Cardiac septum (tissue), 1 donor: ENCODE data around the gene FASN. TPM values are rescaled to one million over a fixed set of nuclear protein-coding genes. Genes with fewer than 3 reads are reported as not detected.

ENCODE experiments used
- DNase-seq: peaks from one replicate; pipeline ENCODE4 v3.0.0-alpha.2; 2020; ENCODE audit warnings: low spot score
- intact Hi-C: fragments of 100-400 bp; cut with DNase I; formaldehyde crosslinking; loops from one replicate; pipeline ENCODE4 v1.14.0; 2022
- total RNA-seq: library from RNA; stranded (reverse); fragmentation: NEBNext Ultra II Directional; extraction: Animal tissue kit (Norgen Biotek cat#: 25700); gene quantifications from one replicate; pipeline ENCODE4 v1.2.1, GENCODE V29; 2021
- donor health status: DM: no; HTN: no; CAD: no.

The FASN gene
- total RNA-seq, 1 donor from 2014 or later, result 22.9 TPM

GRCh38 chr17:82062076-82062983 is 35.7 kb downstream of the FASN start:
- DNase-seq, result no peak
- intact Hi-C loops, result no loop called here

- DNase-seq, result no peak
- intact Hi-C loops, result no loop called here
Measured at GRCh38 chr17:82061047-82061925, 36.8 kb downstream of the FASN start.

- no peak for DNase-seq
- intact Hi-C loops, result no loop called here
Measured at GRCh38 chr17:82060614-82061013, 37.4 kb downstream of the FASN start.

DNA sequence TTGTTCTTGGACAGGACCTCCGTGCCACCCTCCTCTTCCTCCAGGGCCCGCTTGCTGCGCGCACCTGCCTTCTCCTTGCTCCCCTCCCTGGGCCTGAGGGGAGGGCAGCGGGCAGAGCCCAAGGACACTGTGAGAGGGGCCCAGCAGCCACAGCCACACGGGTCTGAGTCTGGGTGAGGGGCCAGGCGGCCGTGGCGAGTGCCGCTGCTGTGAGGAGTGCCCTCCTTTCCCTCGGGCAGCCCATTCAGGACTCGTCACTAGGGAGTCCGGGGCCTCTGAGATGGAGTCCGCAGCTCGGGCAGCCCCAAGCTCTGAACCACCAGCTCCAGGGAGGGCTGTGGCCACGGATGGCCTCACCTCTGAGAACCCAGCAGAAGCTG is 38.0 kb downstream of the FASN start:
- no peak for DNase-seq
- intact Hi-C loops, result no loop called here

DNA sequence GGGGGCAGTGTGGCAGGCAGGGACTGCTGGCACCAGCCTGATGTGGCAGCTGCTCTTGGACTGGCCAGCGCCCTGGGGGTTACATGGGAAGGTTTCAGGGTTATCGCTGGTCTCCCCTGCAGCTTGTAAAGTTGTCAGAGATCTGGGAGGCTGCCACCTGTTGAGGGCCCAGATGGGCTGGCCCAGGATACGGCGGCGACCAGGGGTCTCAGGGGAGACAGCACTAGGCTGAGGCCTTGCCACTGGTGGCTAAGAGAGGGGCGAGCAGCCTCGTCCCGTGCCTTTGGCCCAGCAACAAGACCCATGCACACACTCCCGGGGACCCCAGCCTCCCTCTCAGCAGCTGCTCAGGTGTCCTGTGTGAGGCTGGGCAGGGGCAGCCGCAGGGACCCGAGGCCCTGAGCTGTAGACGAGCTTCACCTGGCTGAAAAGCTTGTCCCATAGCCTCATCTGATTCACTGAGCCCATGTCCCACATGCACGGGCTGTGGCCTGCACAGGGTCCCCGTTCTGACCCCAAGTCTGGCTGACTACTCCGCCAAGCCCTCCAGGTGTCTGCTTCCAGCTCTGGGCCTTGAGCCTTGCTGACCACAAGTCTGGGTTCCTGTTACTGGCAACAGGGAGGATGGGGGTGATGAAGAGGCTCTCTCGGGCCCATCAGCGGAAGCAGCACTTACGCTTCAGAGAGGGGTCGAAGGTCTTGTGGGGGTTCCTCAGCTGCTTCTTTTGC is 38.6 kb downstream of the FASN start:
- DNase-seq, result no peak
- intact Hi-C loops, result no loop called here

- no peak for DNase-seq
- intact Hi-C loops, result no loop called here
Measured at GRCh38 chr17:82058855-82059249, 39.2 kb downstream of the FASN start.

DNA sequence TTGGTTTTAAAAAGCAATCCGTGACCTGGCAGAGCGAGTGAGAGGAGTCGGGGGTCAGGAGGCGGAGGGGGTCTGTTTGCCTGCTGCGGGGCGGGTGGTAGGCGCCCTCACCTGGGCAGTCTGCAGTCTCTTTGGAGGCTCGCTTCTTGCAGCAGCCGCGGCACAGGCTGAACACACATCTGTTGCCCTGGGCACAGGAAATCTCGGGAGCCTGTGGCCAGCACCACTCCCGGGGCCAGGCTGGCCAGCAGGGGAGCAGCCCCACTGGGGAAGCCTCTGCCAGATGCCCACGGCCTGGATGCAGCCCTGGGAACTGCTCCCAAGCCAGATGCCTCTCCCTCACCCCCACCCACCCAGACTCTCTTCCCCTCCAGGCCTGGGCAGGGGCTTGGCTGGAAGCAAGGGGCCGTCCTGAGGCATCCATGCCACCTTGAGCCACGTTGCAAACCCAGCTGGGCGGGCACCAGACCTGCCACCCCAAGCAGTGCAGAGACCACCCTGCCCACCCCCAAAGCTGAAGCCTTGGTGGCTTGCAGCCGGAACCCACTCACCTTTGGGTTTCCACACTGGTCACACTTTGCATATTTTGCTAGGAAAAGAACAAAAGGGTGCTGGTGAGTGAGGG is 39.7 kb downstream of the FASN start:
- DNase-seq, result no peak
- intact Hi-C loops, result no loop called here

- DNase-seq, result no peak
- intact Hi-C loops, result no loop called here
Measured at GRCh38 chr17:82056729-82057621, 41.1 kb downstream of the FASN start.

GRCh38 chr17:82055965-82056728 is 41.9 kb downstream of the FASN start:
- intact Hi-C loops, result no loop called here
- no peak for DNase-seq

DNA sequence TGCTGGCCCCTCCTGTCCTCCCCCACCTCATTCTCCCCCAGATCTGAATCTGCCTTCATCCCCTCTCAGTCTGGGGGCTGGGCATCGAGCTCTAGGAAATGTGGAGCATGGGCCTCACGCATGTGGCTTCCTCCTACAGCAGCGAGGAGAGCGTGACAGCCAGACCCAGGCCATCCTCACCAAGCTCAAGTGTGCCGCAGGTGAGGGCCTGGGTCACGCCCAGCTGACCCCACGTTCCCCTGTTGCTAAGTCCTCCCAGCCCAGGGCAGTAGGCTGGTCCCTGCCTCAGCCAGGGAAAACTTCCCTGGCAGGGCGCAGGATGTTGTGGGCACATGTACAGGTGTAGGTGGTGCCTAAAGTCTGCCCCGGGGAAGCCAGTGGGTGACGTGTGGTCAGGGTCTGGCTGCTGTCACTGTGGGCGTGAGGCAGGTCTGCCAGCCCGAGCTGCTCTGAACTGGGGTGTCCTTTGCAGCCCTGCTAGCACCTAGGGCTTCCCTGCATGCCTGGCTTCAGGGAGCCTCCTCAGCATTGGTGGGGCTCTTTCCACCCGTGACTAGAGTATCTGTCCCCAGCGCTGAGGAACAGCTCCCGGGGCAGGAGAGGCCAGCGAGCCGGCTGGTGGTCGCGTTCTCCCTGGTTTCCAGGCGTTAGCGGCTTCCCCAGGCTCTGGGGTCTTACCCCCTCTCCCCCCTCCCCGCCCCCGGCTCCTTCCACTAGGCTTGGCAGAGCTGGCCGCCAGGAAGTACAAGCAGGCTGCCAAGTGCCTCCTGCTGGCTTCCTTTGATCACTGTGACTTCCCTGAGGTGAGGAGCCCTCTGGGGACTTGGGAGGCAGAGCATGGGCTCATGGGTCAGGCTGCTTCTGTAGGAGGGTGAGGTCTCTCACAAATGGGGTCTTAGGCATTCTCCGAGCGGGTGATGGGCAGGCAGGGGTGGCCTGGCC is 42.7 kb downstream of the FASN start:
- intact Hi-C loops, result no loop called here
- no peak for DNase-seq

DNA sequence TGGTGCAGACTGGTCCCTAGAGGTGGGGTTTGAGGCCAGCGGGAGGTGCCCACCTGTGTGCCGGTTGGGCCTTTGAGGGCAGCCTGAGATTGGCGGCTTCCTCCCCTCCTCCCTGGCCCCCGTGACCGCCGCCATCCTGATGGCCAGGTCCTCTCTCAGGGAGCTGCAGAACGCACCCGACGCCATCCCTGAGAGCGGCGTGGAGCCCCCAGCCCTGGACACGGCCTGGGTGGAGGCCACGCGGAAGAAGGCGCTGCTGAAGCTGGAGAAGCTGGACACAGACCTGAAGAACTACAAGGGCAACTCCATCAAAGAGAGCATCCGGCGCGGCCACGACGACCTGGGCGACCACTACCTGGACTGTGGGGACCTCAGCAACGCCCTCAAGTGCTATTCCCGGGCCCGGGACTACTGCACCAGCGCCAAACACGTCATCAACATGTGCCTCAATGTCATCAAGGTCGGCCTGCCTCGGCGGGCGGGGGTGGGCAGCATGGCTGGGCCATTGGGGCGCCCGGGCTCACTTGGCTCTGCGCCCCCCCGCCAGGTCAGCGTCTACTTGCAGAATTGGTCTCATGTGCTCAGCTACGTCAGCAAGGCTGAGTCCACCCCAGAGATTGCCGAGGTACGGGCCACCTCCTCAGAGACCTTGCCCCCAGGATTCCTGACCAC is 43.5 kb downstream of the FASN start:
- intact Hi-C loops, result no loop called here
- DNase-seq, result no peak

- no peak for DNase-seq
- intact Hi-C loops, result no loop called here
Measured at GRCh38 chr17:82053556-82054263, 44.3 kb downstream of the FASN start.

- no peak for DNase-seq
- intact Hi-C loops, result no loop called here
Measured at GRCh38 chr17:82053130-82053529, 44.9 kb downstream of the FASN start.

DNA sequence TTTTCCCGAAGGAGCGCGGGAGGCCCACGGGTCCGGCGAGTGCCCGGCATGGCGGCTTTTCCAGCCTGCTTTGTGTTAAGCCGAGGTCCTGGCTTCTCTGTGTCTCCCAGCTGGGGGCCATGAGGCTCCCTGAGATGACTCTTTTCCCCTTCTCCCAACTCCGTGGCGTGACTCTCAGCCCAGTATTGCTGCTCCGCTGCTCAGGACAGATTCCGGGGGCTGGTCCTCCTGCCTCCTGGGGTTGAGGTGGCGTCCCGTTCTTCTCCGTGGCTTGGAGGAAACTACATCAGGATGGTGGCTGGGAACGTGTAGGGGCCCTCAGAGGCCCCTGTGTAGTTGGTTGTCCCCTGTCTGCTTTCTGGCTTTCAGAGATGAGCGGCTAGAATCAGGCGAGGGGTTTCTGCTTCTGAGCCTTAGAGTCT is 45.4 kb downstream of the FASN start:
- DNase-seq, result no peak
- intact Hi-C loops, result no loop called here

DNA sequence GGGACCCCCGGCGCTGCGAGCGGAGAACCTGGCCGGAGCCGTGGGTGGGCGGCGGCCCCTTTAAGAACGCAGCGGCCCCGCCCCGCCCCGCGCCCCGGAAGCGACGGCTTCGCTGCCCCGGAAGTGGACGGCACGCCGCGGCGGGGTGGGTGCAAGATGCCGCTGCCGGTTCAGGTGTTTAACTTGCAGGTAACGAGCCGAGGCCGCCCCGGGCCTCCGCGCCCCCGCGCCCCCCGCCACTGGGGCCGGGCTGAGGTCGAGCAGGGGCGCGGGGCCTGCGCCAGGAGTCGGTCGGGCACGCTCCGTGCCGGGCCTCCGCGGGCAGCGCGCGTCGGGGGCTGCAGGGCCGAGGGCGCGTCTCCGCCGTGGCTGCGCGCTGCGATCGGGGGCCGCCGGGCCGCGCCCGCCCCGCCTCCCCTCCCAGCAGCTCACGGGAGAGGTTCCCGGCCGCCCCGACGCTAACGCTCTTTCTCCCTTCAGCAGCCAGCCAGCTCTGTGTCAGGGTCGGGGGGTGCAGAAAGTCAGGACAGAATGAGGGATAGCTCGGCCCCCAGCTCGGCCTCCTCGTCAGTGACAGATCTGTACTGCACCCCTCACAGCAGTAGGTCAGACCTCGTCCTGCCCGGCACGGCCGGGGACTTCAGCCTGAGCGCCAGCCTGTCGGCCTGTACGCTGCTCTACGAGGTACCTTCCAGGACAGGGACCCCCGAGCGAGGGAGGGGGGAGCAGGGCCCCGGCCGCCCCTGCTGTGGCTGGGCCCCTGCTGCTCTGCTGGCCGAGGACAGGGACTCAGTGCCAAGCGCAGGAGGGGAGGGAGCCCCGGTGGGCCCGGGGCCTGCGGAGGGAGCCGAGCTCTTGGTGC is 46.0 kb downstream of the FASN start, which contains the start of the genes GPS1 and RFNG:
TSS of gene GPS1 (plus strand) at position 123 of the 862 bp plus-strand sequence. CDS start at position 157, 34 bp downstream.
TSS of gene RFNG (minus strand) at position 36 of the 862 bp plus-strand sequence. CDS start 45 bp downstream, outside the sequence.
- DNase-seq, result peak; percentile 90
- intact Hi-C loops, result no loop called here
